ENCODE results near the gene ZNF775. TPM values are rescaled to one million over a fixed set of nuclear protein-coding genes. Genes with fewer than 3 reads are reported as not detected.

The ZNF775 gene
- polyA plus RNA-seq, 3 donors: 1.3 to 2.7 (median 1.4) TPM

DNA sequence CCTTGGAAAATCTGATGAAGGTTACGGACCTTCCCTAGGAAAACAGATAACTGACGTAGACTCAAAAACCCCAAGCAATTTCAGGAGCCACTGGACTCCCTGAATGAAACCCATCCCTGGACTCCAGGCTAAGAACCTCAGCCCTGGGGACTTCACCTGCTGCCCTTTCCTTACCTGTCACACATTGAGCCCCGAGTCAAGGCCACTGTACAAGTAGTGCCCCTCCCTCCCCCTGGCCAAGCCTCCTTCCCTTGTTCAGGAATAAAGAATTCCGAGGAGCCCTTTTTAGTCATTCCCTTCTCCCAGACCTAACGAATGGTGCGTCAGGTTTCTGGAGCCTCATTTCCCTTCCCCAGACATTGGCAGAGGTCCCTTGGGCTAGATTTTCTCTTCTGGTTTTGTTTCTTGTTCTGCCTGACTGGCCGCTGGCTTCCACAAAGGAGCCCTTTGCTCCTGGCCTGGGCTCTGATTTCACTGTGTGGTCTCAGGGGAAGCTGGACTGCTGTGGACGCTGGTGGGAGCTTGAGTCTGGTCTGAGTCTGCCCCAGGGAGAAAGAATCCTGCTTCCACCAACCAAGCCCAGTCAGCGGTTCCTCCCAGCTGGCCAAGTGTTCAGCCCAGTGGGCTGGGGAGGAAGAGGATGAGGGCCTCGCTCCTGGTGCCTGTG lies 31.7 kb downstream of the ZNF775 start:
- H3K36me3 Mint-ChIP-seq: peaks cover 0 to 18% of the 10 kb centered on the region in 2 donors
- Histone ChIP-seq H3K79me2 (ENCODE audit: insufficient read depth, low read length) (no peaks in the 10 kb centered on the region), H3K27ac (ENCODE audit: low read depth in 1 of 2, low read length in 2 of 2) (no peak overlapping the region), H3K36me3 (replicated peaks in 1 of 2; ENCODE audit: control insufficient read depth in 1 of 2, insufficient read depth in 2 of 2, low read length in 2 of 2) (no peaks in the 10 kb centered on the region), H3K9me3 (replicated peaks in 1 of 2; ENCODE audit: control insufficient read depth in 1 of 2, insufficient read depth in 1 of 2, low read length in 2 of 2) (no peaks in the 10 kb centered on the region), H4K20me1 (ENCODE audit: insufficient read depth, low read length) (no peaks in the 10 kb centered on the region), H3K27me3 (ENCODE audit: control insufficient read depth in 2 of 2, insufficient read depth in 2 of 2, low read length in 2 of 2) (no peaks in the 10 kb centered on the region), H2AFZ (ENCODE audit: insufficient read depth, low read depth, low read length, poor library complexity, severe bottlenecking) (no peak overlapping the region), H3K4me1 (ENCODE audit: control insufficient read depth in 1 of 2, insufficient read depth in 2 of 2, low read length in 2 of 2) (peaks cover 13 to 15% of the 10 kb centered on the region in 2 donors), H3K9ac (ENCODE audit: insufficient read depth, low read length, poor library complexity, severe bottlenecking) (no peak overlapping the region), H3K4me3 (replicated peaks in 1 of 3; ENCODE audit: low read depth in 2 of 3, low read length in 3 of 3) (no peak overlapping the region), H3K4me2 (replicated peaks; ENCODE audit: extremely low read depth, low read length, poor library complexity, severe bottlenecking) (no peak overlapping the region)
- TF ChIP-seq, protein P1, sequence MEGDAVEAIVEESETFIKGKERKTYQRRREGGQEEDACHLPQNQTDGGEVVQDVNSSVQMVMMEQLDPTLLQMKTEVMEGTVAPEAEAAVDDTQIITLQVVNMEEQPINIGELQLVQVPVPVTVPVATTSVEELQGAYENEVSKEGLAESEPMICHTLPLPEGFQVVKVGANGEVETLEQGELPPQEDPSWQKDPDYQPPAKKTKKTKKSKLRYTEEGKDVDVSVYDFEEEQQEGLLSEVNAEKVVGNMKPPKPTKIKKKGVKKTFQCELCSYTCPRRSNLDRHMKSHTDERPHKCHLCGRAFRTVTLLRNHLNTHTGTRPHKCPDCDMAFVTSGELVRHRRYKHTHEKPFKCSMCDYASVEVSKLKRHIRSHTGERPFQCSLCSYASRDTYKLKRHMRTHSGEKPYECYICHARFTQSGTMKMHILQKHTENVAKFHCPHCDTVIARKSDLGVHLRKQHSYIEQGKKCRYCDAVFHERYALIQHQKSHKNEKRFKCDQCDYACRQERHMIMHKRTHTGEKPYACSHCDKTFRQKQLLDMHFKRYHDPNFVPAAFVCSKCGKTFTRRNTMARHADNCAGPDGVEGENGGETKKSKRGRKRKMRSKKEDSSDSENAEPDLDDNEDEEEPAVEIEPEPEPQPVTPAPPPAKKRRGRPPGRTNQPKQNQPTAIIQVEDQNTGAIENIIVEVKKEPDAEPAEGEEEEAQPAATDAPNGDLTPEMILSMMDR (IDR thresholded peaks at IDR 0.05): no peak
- 94% methylated on average over 5 of the region's 10 CpGs for WGBS (ENCODE audit: insufficient coverage)
- peaks cover 17% of the 10 kb centered on the region for H3K4me1 Mint-ChIP-seq
- DNase-seq: no peak
- no peak overlapping the region for H3K4me3 Mint-ChIP-seq
- H3K9me3 Mint-ChIP-seq: peaks cover 0 to 1% (median 0%) of the 10 kb centered on the region in 7 donors
- no peak overlapping the region for H3K27ac Mint-ChIP-seq
- peaks cover 1 to 10% (median 3%) of the 10 kb centered on the region in 3 donors for H3K27me3 Mint-ChIP-seq (ENCODE audit: low read depth in 3 of 3)
- intact Hi-C loops (cut with micrococcal nuclease): no loop called here

DNA sequence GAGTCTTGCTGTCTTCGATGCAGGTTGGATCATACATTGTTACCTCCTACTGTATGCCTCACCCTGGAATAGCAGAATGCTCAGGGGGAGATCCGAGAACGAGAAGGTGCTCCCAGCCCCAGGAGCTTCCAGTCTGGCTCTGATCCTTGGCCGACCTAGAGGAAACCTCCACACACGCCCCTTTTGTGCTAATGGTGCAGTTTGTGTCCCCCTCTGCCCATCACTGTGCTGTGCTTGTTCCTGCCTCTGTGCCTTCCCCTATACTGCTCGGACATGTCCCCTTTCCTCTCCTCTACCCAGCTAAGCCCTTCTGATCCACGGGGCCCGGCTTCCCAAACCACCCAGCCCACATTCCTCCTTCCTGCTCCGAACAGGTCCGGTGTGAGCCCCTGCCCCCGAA lies 32.5 kb downstream of the ZNF775 start:
- Mint-ChIP-seq H3K4me3 (no peak overlapping the region), H3K27me3 (ENCODE audit: low read depth in 3 of 3) (peaks cover 1 to 9% (median 3%) of the 10 kb centered on the region in 3 donors), H3K9me3 (peaks cover 0 to 1% (median 0%) of the 10 kb centered on the region in 7 donors), H3K36me3 (peaks cover 0 to 15% of the 10 kb centered on the region in 2 donors), H3K27ac (no peak overlapping the region), H3K4me1 (peaks cover 9% of the 10 kb centered on the region)
- 92% methylated on average over 9 of the region's 11 CpGs for WGBS (ENCODE audit: insufficient coverage)
- TF ChIP-seq, protein P1 (IDR thresholded peaks at IDR 0.05): no peak
- Histone ChIP-seq H3K9me3 (replicated peaks in 1 of 2; ENCODE audit: control insufficient read depth in 1 of 2, insufficient read depth in 1 of 2, low read length in 2 of 2) (no peaks in the 10 kb centered on the region), H2AFZ (ENCODE audit: insufficient read depth, low read depth, low read length, poor library complexity, severe bottlenecking) (no peak overlapping the region), H3K4me3 (replicated peaks in 1 of 3; ENCODE audit: low read depth in 2 of 3, low read length in 3 of 3) (no peak overlapping the region), H3K27me3 (ENCODE audit: control insufficient read depth in 2 of 2, insufficient read depth in 2 of 2, low read length in 2 of 2) (no peaks in the 10 kb centered on the region), H3K36me3 (replicated peaks in 1 of 2; ENCODE audit: control insufficient read depth in 1 of 2, insufficient read depth in 2 of 2, low read length in 2 of 2) (no peaks in the 10 kb centered on the region), H4K20me1 (ENCODE audit: insufficient read depth, low read length) (no peaks in the 10 kb centered on the region), H3K4me2 (replicated peaks; ENCODE audit: extremely low read depth, low read length, poor library complexity, severe bottlenecking) (no peak overlapping the region), H3K9ac (ENCODE audit: insufficient read depth, low read length, poor library complexity, severe bottlenecking) (no peak overlapping the region), H3K27ac (ENCODE audit: low read depth in 1 of 2, low read length in 2 of 2) (no peak overlapping the region), H3K4me1 (ENCODE audit: control insufficient read depth in 1 of 2, insufficient read depth in 2 of 2, low read length in 2 of 2) (peaks cover 6 to 7% of the 10 kb centered on the region in 2 donors), H3K79me2 (ENCODE audit: insufficient read depth, low read length) (no peaks in the 10 kb centered on the region)
- intact Hi-C loops (cut with micrococcal nuclease): no loop called here
- no peak for DNase-seq
